Breast epithelium (tissue), 3 donors: ENCODE results near the gene CNTNAP2.

Source experiments
- POLR2A ChIP-seq: fragments of 450-650 bp; IDR thresholded peaks from one replicate; pipeline ENCODE4 v1.6.1; 2016; ENCODE audit warnings: antibody characterized with exemption, mild to moderate bottlenecking, moderate library complexity
- POLR2AphosphoS5 ChIP-seq, 3 donors: sonication (generic); formaldehyde crosslinking; IDR thresholded peaks; one replicate each; pipeline ENCODE4 v1.6.1; 2017; ENCODE audit warnings: antibody characterized with exemption in 3 of 3
- TF ChIP-seq, protein P1 (sequence below), 3 donors: fragments of 450-650 bp; IDR thresholded peaks; one replicate each; pipeline ENCODE4 v1.5.1; 2016 to 2017; ENCODE audit warnings: antibody characterized with exemption in 3 of 3, mild to moderate bottlenecking in 3 of 3, moderate library complexity in 3 of 3

DNA sequence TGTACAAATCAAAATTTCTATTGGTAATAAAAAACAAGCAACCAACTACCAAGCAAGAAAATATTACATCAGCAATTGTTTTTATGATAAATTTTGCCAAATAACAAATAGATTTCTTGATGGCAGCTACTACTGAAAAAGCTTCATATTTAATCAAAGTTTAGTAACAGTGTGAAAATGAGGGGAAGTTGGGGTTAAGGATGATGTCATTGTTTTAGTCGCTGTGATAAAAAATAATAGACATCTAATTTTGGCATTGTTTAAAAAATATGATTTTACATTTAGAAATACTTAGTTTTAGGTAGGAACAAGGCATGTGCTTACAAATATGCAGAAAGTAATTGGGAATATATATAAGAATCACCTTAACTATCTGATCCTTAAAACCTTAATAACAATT is 145.9 kb downstream of the CNTNAP2 start:
- TF ChIP-seq, protein P1, sequence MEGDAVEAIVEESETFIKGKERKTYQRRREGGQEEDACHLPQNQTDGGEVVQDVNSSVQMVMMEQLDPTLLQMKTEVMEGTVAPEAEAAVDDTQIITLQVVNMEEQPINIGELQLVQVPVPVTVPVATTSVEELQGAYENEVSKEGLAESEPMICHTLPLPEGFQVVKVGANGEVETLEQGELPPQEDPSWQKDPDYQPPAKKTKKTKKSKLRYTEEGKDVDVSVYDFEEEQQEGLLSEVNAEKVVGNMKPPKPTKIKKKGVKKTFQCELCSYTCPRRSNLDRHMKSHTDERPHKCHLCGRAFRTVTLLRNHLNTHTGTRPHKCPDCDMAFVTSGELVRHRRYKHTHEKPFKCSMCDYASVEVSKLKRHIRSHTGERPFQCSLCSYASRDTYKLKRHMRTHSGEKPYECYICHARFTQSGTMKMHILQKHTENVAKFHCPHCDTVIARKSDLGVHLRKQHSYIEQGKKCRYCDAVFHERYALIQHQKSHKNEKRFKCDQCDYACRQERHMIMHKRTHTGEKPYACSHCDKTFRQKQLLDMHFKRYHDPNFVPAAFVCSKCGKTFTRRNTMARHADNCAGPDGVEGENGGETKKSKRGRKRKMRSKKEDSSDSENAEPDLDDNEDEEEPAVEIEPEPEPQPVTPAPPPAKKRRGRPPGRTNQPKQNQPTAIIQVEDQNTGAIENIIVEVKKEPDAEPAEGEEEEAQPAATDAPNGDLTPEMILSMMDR (IDR thresholded peaks at IDR 0.05), result no peak
- TF ChIP-seq POLR2AphosphoS5 (IDR thresholded peaks at IDR 0.05) (no peak), POLR2A (no peak)
